GM12878 (cell line): ENCODE measurements around the gene PCK2. TPM values are rescaled to one million over a fixed set of nuclear protein-coding genes. Genes with fewer than 3 reads are reported as not detected.

Experiments
- ATF3 ChIP-seq: IDR thresholded peaks from 2 replicates; pipeline ENCODE4 v1.6.1; 2011; ENCODE audit warnings: low read depth, mild to moderate bottlenecking, low read length, moderate library complexity, borderline replicate concordance; ENCODE audit errors: extremely low read depth
- BCL3 ChIP-seq: IDR thresholded peaks from 2 replicates; pipeline ENCODE4 v1.6.1; 2011; ENCODE audit warnings: borderline replicate concordance, low read depth, mild to moderate bottlenecking, moderate library complexity, low read length; ENCODE audit not compliant: insufficient read depth, poor library complexity, severe bottlenecking
- CHD2 ChIP-seq: IDR thresholded peaks from 2 replicates; pipeline ENCODE4 v1.6.1; 2011; ENCODE audit warnings: low read depth, low read length, improper control_type of control experiment, borderline replicate concordance
- EGR1 ChIP-seq, 2 experiments: IDR thresholded peaks; 1 replicate in 1 of 2; 2 replicates in 1 of 2; pipeline ENCODE4 v1.6.1; 2011 to 2012; ENCODE audit warnings: low read depth in 2 of 2, low read length in 2 of 2, borderline replicate concordance in 1 of 2, mild to moderate bottlenecking in 1 of 2, moderate library complexity in 1 of 2
- ETV6 ChIP-seq, 2 experiments: fragments of 450-650 bp in 1 of 2; IDR thresholded peaks in 1 of 2; conservative IDR thresholded peaks in 1 of 2; 2 replicates each; pipeline ENCODE4 v1.6.1; 2014; ENCODE audit warnings: antibody characterized with exemption in 1 of 2, borderline replicate concordance in 1 of 2, low read depth in 1 of 2, mild to moderate bottlenecking in 1 of 2, moderate library complexity in 1 of 2
- IRF3 ChIP-seq: fragments of 450-650 bp; IDR thresholded peaks from 2 replicates; pipeline ENCODE4 v1.6.1; 2014; ENCODE audit warnings: mild to moderate bottlenecking
- JUNB ChIP-seq: IDR thresholded peaks from 2 replicates; pipeline ENCODE4 v1.6.1; 2016; ENCODE audit warnings: antibody characterized with exemption, mild to moderate bottlenecking
- JUND ChIP-seq: IDR thresholded peaks from 2 replicates; pipeline ENCODE4 v1.6.1; 2012; ENCODE audit warnings: low read depth, mild to moderate bottlenecking, low read length, improper control_type of control experiment, moderate library complexity
- KAT2A ChIP-seq: conservative IDR thresholded peaks from 2 replicates; pipeline ENCODE4 v1.6.1; 2011; ENCODE audit warnings: low read depth, low read length; ENCODE audit not compliant: control insufficient read depth
- KDM1A ChIP-seq: fragments of 200-600 bp; sonication (generic); IDR thresholded peaks from 2 replicates; pipeline ENCODE4 v1.6.1; 2016; ENCODE audit warnings: borderline replicate concordance
- LARP7 ChIP-seq: fragments of 450-650 bp; IDR thresholded peaks from 2 replicates; pipeline ENCODE4 v1.6.1; 2017; ENCODE audit warnings: mild to moderate bottlenecking
- MYB ChIP-seq: fragments of 150-350 bp; IDR thresholded peaks from 2 replicates; pipeline ENCODE4 v1.6.1; 2014; ENCODE audit warnings: mild to moderate bottlenecking, low read depth, low read length, borderline replicate concordance
- PKNOX1 ChIP-seq: fragments of 450-650 bp; IDR thresholded peaks from 2 replicates; pipeline ENCODE4 v1.6.1; 2016; ENCODE audit warnings: mild to moderate bottlenecking
- RAD21 ChIP-seq: IDR thresholded peaks from 2 replicates; pipeline ENCODE4 v1.6.1; 2011; ENCODE audit warnings: mild to moderate bottlenecking, low read depth, low read length, moderate library complexity; ENCODE audit not compliant: insufficient read depth
- TARDBP ChIP-seq: IDR thresholded peaks from 2 replicates; pipeline ENCODE4 v1.6.1; 2016; ENCODE audit warnings: borderline replicate concordance
- ZNF592 ChIP-seq: fragments of 450-650 bp; IDR thresholded peaks from 2 replicates; pipeline ENCODE4 v1.6.1; 2017; ENCODE audit warnings: mild to moderate bottlenecking, moderate library complexity
- polyA plus RNA-seq, 11 experiments: library from polyadenylated mRNA; depleted of rRNA in 4 of 11; unstranded in 6 of 11; stranded (reverse) in 5 of 11; fragments of >200 nt; fragmentation: Nextera tagmentation in 4 of 11; fragmentation: Illumina TruSeq in 1 of 11; extraction: Ambion mirVana in 4 of 11; extraction: Trizol in 1 of 11; gene quantifications; 1 replicate in 1 of 11; 2 replicates in 10 of 11; pipeline versions ENCODE4 v1.2.1 to v1.2.3, GENCODE V29; 2011 to 2016; ENCODE audit warnings: inconsistent platforms in 2 of 11, missing spikeins in 2 of 11, low read depth in 1 of 11
- total RNA-seq, 4 experiments: library from RNA; depleted of rRNA in 3 of 4; stranded (reverse); fragments of >200 nt in 3 of 4; fragmentation: Illumina TruSeq in 1 of 4; extraction: Trizol in 1 of 4; gene quantifications; 2 replicates each; pipeline versions ENCODE4 v1.2.1 to v1.2.3, GENCODE V29; 2013 to 2021

PCK2 gene
- total and polyA plus RNA-seq, 10 of the 15 experiments (the other 5 are each of a cell fraction or from before 2014, with no cell fraction given), result 6.6 to 110 (median 44.6) TPM

GRCh38 chr14:24093901-24094840 lies at the start of gene PCK2 (continued):
- TF ChIP-seq ZNF592, result no peak
- no peak for TF ChIP-seq BCL3
- no peak for TF ChIP-seq IRF3
- TF ChIP-seq PKNOX1, result peak; percentile 84
- TF ChIP-seq JUNB, result no peak
- no peak for TF ChIP-seq KDM1A
- no peak for TF ChIP-seq MYB
- no peak for TF ChIP-seq KAT2A
- TF ChIP-seq RAD21, result no peak
- TF ChIP-seq ATF3, result no peak
- TF ChIP-seq CHD2, result no peak
- TF ChIP-seq LARP7, result peak; percentile 84
- 0 out of 4 replicates have a peak, but pooled peaks of 1 of the 2 experiments have one; percentile 39 for TF ChIP-seq ETV6 (conservative IDR thresholded peaks at IDR 0.05 in 1 of 2, IDR thresholded peaks at IDR 0.05 in 1 of 2; ENCODE audit: borderline replicate concordance in 1 of 2, low read depth in 1 of 2)
- no peak for TF ChIP-seq TARDBP
- peak in 1 of 2 experiments; percentile 84; a peak in 2 of 3 replicates for TF ChIP-seq EGR1 (IDR thresholded peaks at IDR 0.05; ENCODE audit: borderline replicate concordance in 1 of 2, low read depth in 2 of 2, low read length in 2 of 2)
- no peak for TF ChIP-seq JUND
